Smooth muscle cell (in vitro differentiated cells): ENCODE results near the gene LTB4R. TPM values are rescaled to one million over a fixed set of nuclear protein-coding genes. Genes with fewer than 3 reads are reported as not detected.
A peak's percentile ranks its signal among the peaks of the same experiment; 100 is the strongest.

Experiments
- DNase-seq: peaks from one replicate; lab custom pipeline; 2025; ENCODE audit not compliant: unreplicated experiment; lab: John Stamatoyannopoulos, UW
- H2AFZ ChIP-seq: fragments of 200-600 bp; sonication (generic); 2 replicates; pipeline ENCODE4 v1.6.0; 2016; ENCODE audit warnings: antibody characterized with exemption, low read depth, mild to moderate bottlenecking
- H3F3A ChIP-seq: fragments of 200-600 bp; sonication (generic); 2 replicates; pipeline ENCODE4 v1.6.0; 2017; ENCODE audit warnings: antibody characterized with exemption, low read depth
- H3K27ac ChIP-seq: fragments of 200-600 bp; sonication (generic); 2 replicates; pipeline ENCODE4 v1.5.1; 2016; ENCODE audit warnings: low read depth, mild to moderate bottlenecking
- H3K27me3 ChIP-seq: fragments of 200-600 bp; sonication (generic); 2 replicates; pipeline ENCODE4 v1.6.1; 2016; ENCODE audit warnings: low read depth, mild to moderate bottlenecking
- H3K36me3 ChIP-seq: fragments of 200-600 bp; sonication (generic); 2 replicates; pipeline ENCODE4 v1.5.1; 2016; ENCODE audit warnings: low read depth
- H3K4me1 ChIP-seq: fragments of 200-600 bp; sonication (generic); 2 replicates; pipeline ENCODE4 v1.5.1; 2016; ENCODE audit warnings: low read depth
- H3K4me2 ChIP-seq: fragments of 200-600 bp; sonication (generic); 2 replicates; pipeline ENCODE4 v1.6.0; 2016; ENCODE audit warnings: mild to moderate bottlenecking
- H3K4me3 ChIP-seq: fragments of 200-600 bp; sonication (generic); 2 replicates; pipeline ENCODE4 v1.5.1; 2016; ENCODE audit warnings: mild to moderate bottlenecking
- H3K79me2 ChIP-seq: fragments of 200-600 bp; sonication (generic); 2 replicates; pipeline ENCODE4 v1.6.0; 2016; ENCODE audit warnings: low read depth, mild to moderate bottlenecking
- H3K9ac ChIP-seq: fragments of 200-600 bp; sonication (generic); 2 replicates; pipeline ENCODE4 v1.6.0; 2016; ENCODE audit warnings: low read depth
- H3K9me3 ChIP-seq: fragments of 200-600 bp; sonication (generic); replicated peaks from 2 replicates; pipeline ENCODE4 v1.5.1; 2016; ENCODE audit warnings: low read depth
- H4K20me1 ChIP-seq: fragments of 200-600 bp; sonication (generic); 2 replicates; pipeline ENCODE4 v1.6.0; 2016; ENCODE audit warnings: low read depth
- CTCF ChIP-seq: fragments of 200-600 bp; sonication (generic); IDR thresholded peaks from 2 replicates; pipeline ENCODE4 v1.5.1; 2017; ENCODE audit warnings: borderline replicate concordance, mild to moderate bottlenecking, antibody characterized with exemption; ENCODE audit not compliant: insufficient read depth, poor library complexity, severe bottlenecking
- WGBS: methylation state at CpG from one replicate; pipeline ENCODE4 v1.1.7; 2016; ENCODE audit warnings: low lambda C conversion rate; 5-methylcytosine and 5-hydroxymethylcytosine counted together
- polyA plus RNA-seq: library from polyadenylated mRNA; unstranded; fragments of >200 nt; fragmentation: Nextera tagmentation; extraction: Ambion mirVana; gene quantifications from 2 replicates; pipeline ENCODE4 v1.2.1, GENCODE V29; 2016
- total RNA-seq: library from RNA; depleted of rRNA; stranded (reverse); fragments of >200 nt; gene quantifications from 2 replicates; pipeline ENCODE4 v1.2.3, GENCODE V29; 2014

Gene LTB4R
- total and polyA plus RNA-seq, 2 experiments from 2014 or later = 1.6 to 2.7 TPM

GRCh38 chr14:24299255-24300191 is 11.8 kb upstream of the LTB4R start, which contains the start of the genes DHRS1 and NOP9:
Gene DHRS1, minus strand, starts transcription at chr14:24299780. Its CDS starts 674 bp downstream, at chr14:24299106.
Gene NOP9, plus strand, starts transcription at chr14:24299850. Its CDS starts 105 bp downstream, at chr14:24299955.
- Histone ChIP-seq H2AFZ (peak within 1 kb of the TSS; percentile 90), H3K9me3 (no peaks in the 10 kb centered on the region), H4K20me1 (no peaks in the 10 kb centered on the region), H3K27ac (peak within 1 kb of the TSS; percentile 80), H3K4me1 (peaks cover 13% of the 10 kb centered on the region), H3K4me2 (peak within 1 kb of the TSS; percentile 99), H3K27me3 (no peaks in the 10 kb centered on the region), H3F3A (peaks cover 7% of the 10 kb centered on the region), H3K4me3 (peak within 1 kb of the TSS; percentile 88), H3K79me2 (peaks cover 16% of the 10 kb centered on the region), H3K9ac (peak within 1 kb of the TSS; percentile 92), H3K36me3 (no peaks in the 10 kb centered on the region)
- no peak for TF ChIP-seq CTCF
- WGBS = 2% methylated on average over 64 of the region's 75 CpGs
- peak; percentile 59 for DNase-seq

- whole genome bisulfite sequencing = 44% methylated on average over 16 of the region's 16 CpGs
- H3K4me3 ChIP-seq = peak overlapping the region; percentile 88
- no peaks in the 10 kb centered on the region for H3K9me3 ChIP-seq
- peaks cover 7% of the 10 kb centered on the region for H3F3A ChIP-seq
- no peak for TF ChIP-seq CTCF
- no peaks in the 10 kb centered on the region for H3K36me3 ChIP-seq
- no peak for DNase-seq
- no peaks in the 10 kb centered on the region for H3K27me3 ChIP-seq
- peak overlapping the region; percentile 99 for H3K4me2 ChIP-seq
- peak overlapping the region; percentile 90 for H2AFZ ChIP-seq
- peaks cover 16% of the 10 kb centered on the region for H3K79me2 ChIP-seq
- peak overlapping the region; percentile 92 for H3K9ac ChIP-seq
- H4K20me1 ChIP-seq = no peaks in the 10 kb centered on the region
- peaks cover 13% of the 10 kb centered on the region for H3K4me1 ChIP-seq
- H3K27ac ChIP-seq = peak overlapping the region; percentile 80
Measured at GRCh38 chr14:24300326-24300980, 10.8 kb upstream of the LTB4R start.

- Histone ChIP-seq H3K9ac (no peak overlapping the region), H3K9me3 (no peaks in the 10 kb centered on the region), H3K27me3 (no peaks in the 10 kb centered on the region), H3K79me2 (peaks cover 13% of the 10 kb centered on the region), H4K20me1 (no peaks in the 10 kb centered on the region), H3K4me2 (no peak overlapping the region), H3K27ac (no peak overlapping the region), H3F3A (no peaks in the 10 kb centered on the region), H3K4me3 (no peak overlapping the region), H2AFZ (no peak overlapping the region), H3K4me1 (peaks cover 6% of the 10 kb centered on the region), H3K36me3 (no peaks in the 10 kb centered on the region)
- WGBS = 96% methylated on average over 11 of the region's 11 CpGs
- TF ChIP-seq CTCF = no peak
- no peak for DNase-seq
Measured at GRCh38 chr14:24304019-24304387, 7.3 kb upstream of the LTB4R start.
